C4-2B (cell line): ENCODE results near the gene FOXO1.

Experiments
- CTCF ChIP-seq: fragments of 450-650 bp; conservative IDR thresholded peaks from 2 replicates; pipeline ENCODE4 v1.5.1; 2017; ENCODE audit warnings: mild to moderate bottlenecking
- ZFX ChIP-seq: fragments of 450-650 bp; IDR thresholded peaks from 2 replicates; pipeline ENCODE4 v1.6.1; 2017

GRCh38 chr13:40622246-40622645 is 44.2 kb downstream of the FOXO1 start:
- TF ChIP-seq CTCF (no peak), ZFX (no peak)
